ENCODE results near the gene BANF2.

Gene BANF2

GRCh38 chr20:17722493-17723300 lies 22.9 kb downstream of the BANF2 start:
- no peak for DNase-seq
- ATAC-seq = no peak
- H3K27ac Mint-ChIP-seq = no peak overlapping the region
- no peaks in the 10 kb centered on the region for H3K9me3 Mint-ChIP-seq
- H3K4me1 Mint-ChIP-seq = no peaks in the 10 kb centered on the region
- H3K36me3 Mint-ChIP-seq (ENCODE audit: low read depth) = no peaks in the 10 kb centered on the region
- H3K4me3 Mint-ChIP-seq = no peak overlapping the region
- peaks cover 8% of the 10 kb centered on the region for H3K27me3 Mint-ChIP-seq

DNA sequence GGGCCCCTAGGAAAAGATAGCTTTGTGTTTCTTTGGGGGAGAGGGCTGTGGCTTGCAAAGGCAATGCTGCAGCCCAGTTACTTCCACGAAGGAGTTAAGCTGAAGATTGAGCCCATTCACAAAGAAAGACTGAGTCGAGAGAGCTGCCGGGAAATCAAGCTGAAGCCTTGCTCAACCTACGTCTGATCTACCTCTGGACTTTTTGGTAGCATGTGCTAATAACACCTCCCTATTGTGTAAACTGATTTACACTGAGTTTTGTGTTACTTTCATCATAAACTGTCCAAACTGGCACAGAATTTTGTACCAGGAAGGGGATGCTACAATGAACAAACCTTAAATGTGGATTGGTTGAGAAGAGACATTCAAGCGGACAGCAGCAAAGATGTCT lies 23.5 kb downstream of the BANF2 start:
- H3K27me3 Mint-ChIP-seq = peaks cover 8% of the 10 kb centered on the region
- H3K36me3 Mint-ChIP-seq (ENCODE audit: low read depth) = no peaks in the 10 kb centered on the region
- no peak overlapping the region for H3K4me3 Mint-ChIP-seq
- no peak overlapping the region for H3K27ac Mint-ChIP-seq
- DNase-seq (no peak), ATAC-seq (no peak)
- no peaks in the 10 kb centered on the region for H3K9me3 Mint-ChIP-seq
- H3K4me1 Mint-ChIP-seq = no peaks in the 10 kb centered on the region

DNA sequence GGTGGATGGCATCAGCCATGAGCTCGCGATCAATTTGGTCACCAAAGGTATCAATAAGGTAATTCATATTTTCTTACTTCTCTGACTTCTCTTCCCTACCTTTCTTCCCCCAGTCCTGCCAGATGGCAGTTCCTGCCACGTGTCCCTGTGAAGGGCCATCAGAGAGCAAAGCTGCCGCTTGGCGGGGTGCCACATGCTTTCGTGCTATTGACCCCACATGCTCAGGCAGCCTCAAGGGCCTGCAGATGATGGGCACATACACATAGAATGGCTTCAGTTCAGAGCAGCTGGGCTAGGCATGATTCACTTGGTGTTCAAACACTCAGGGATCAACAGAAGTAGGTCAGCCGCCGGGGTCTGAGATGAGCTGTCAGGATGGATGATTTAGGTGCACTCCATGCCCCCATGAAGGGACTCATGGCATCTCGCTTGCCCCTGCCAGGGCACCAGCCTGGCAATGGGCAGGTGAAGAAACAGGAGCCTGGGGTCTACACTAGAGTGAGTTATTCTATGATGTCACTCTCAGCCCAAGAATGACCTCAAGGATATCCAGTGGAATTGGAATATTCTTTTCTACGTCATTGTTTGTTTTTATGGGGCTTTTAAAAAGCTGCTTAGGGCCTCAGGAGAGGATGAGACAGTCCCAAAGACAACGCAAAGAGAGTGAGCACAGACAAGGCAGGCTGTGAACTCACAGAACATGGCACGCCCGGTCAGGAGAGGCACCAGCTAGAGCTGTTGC lies 25.5 kb downstream of the BANF2 start:
- no peaks in the 10 kb centered on the region for H3K4me1 Mint-ChIP-seq

DNA sequence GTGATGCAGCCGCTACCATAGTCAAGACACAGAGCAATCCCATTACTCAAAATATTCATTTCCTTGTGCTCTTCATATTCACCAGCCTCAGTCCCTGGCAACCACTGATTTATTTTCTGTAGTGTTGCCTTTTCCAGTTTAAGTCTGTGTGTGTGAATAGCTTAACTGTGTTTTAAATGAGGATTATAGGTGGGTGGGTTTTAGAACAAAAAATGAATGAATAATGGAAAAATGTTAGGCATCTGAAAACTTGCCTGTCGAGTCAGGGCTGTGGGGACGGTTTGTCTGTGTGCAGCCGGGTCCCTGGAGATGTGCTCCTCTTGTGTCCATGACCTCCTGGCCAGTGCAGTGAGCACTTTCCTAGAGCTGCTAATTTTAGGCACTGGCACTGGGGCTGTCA lies 27.1 kb downstream of the BANF2 start:
- Mint-ChIP-seq H3K4me1 (no peaks in the 10 kb centered on the region), H3K9me3 (no peaks in the 10 kb centered on the region), H3K27me3 (peaks cover 12% of the 10 kb centered on the region), H3K27ac (no peak overlapping the region), H3K36me3 (ENCODE audit: low read depth) (no peaks in the 10 kb centered on the region), H3K4me3 (no peak overlapping the region)
- ATAC-seq = no peak
- DNase-seq = no peak

More for the DNA sequence above, 25.5 kb downstream of the BANF2 start:
- ATAC-seq = no peak
- no peak for DNase-seq
- no peaks in the 10 kb centered on the region for H3K9me3 Mint-ChIP-seq
- no peaks in the 10 kb centered on the region for H3K36me3 Mint-ChIP-seq (ENCODE audit: low read depth)
- H3K27me3 Mint-ChIP-seq = peaks cover 10% of the 10 kb centered on the region
- H3K27ac Mint-ChIP-seq = no peak overlapping the region
- no peak overlapping the region for H3K4me3 Mint-ChIP-seq

- Mint-ChIP-seq H3K27ac (no peak overlapping the region), H3K27me3 (peaks cover 12% of the 10 kb centered on the region), H3K36me3 (ENCODE audit: low read depth) (no peaks in the 10 kb centered on the region), H3K4me1 (no peaks in the 10 kb centered on the region), H3K4me3 (no peak overlapping the region), H3K9me3 (no peaks in the 10 kb centered on the region)
- DNase-seq (no peak), ATAC-seq (no peak)
Observed at GRCh38 chr20:17727351-17727750, 27.6 kb downstream of the BANF2 start.

DNA sequence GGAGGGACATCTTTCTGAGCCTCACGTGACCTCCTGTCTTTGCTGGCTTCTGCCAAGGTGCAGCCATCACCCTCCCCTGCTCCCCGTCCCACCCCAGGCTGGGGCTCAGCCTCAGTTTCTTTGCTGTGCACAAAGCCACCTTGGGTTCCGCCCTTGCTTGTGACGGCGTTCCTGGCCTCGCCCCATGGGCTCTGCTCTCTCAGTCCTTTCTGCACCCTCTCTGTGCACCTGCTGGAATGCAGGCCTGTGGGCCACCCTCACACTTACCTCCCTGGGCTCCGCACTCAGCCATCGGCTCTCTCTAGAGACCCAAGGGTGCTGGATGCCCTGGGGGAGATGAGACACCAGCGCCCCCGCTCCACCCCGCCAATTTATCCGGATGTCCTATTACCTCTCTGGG lies 28.3 kb downstream of the BANF2 start:
- ATAC-seq = no peak

DNA sequence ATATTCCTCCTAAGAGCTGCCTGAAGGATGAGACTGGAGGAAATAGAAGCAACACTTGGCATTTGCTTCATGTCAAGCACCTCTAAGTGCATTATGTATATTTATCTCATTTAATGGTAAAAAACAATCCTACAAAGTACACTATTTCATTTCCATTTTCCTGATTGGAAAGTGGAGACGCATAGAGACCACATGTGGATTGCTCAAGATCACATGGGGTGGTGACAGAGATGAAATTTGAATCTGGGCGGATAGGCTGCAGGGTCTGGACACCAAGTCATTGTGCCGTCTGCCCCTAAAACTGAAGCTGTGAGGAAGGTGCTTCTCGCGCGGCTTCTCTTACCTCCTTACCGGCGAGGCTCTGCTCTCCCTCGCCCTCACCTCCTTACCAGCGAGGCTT lies 30.3 kb downstream of the BANF2 start:
- peaks cover 4% of the 10 kb centered on the region for H3K27me3 Mint-ChIP-seq
- H3K36me3 Mint-ChIP-seq (ENCODE audit: low read depth) = no peaks in the 10 kb centered on the region
- H3K27ac Mint-ChIP-seq = no peak overlapping the region
- H3K4me1 Mint-ChIP-seq = no peaks in the 10 kb centered on the region
- no peaks in the 10 kb centered on the region for H3K9me3 Mint-ChIP-seq
- H3K4me3 Mint-ChIP-seq = no peak overlapping the region
- ATAC-seq = no peak
- DNase-seq = no peak

More for the DNA sequence above, 28.3 kb downstream of the BANF2 start:
- H3K4me1 Mint-ChIP-seq = no peaks in the 10 kb centered on the region
- no peak overlapping the region for H3K27ac Mint-ChIP-seq
- H3K4me3 Mint-ChIP-seq = no peak overlapping the region
- H3K27me3 Mint-ChIP-seq = peaks cover 9% of the 10 kb centered on the region
- DNase-seq = no peak
- no peaks in the 10 kb centered on the region for H3K9me3 Mint-ChIP-seq
- no peaks in the 10 kb centered on the region for H3K36me3 Mint-ChIP-seq (ENCODE audit: low read depth)

DNA sequence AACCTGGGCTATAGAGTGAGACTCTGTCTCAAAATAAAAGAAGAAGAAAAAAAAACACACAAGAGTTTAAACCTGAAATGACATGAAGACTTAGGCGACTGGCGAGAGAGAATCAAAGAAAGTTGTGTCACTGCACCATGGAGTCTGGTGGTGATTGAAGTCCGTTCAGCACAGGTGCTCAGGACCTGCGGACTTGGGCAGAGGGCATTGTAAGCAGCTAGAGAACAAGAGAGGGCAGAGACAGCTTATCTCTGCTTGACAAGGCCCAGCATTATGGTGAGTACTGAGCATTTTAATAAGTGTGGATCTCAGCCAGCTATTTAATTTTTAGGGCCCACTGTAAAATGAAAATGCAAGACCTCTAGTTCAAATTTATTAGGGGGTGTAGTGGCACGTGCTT lies 31.5 kb downstream of the BANF2 start:
- Mint-ChIP-seq H3K36me3 (ENCODE audit: low read depth) (no peaks in the 10 kb centered on the region), H3K4me1 (peaks cover under 1% of the 10 kb centered on the region)
- no peak for ATAC-seq

GRCh38 chr20:17732907-17733521 lies 33.2 kb downstream of the BANF2 start:
- Mint-ChIP-seq H3K4me3 (no peak overlapping the region), H3K36me3 (ENCODE audit: low read depth) (no peaks in the 10 kb centered on the region), H3K4me1 (peaks cover 2% of the 10 kb centered on the region), H3K27me3 (peaks cover 4% of the 10 kb centered on the region), H3K27ac (no peak overlapping the region), H3K9me3 (peaks cover 6% of the 10 kb centered on the region)
- DNase-seq (no peak), ATAC-seq (no peak)

More for the DNA sequence above, 31.5 kb downstream of the BANF2 start:
- Mint-ChIP-seq H3K27ac (no peak overlapping the region), H3K4me3 (no peak overlapping the region), H3K27me3 (peaks cover 4% of the 10 kb centered on the region), H3K9me3 (peaks cover 2% of the 10 kb centered on the region)
- no peak for DNase-seq

DNA sequence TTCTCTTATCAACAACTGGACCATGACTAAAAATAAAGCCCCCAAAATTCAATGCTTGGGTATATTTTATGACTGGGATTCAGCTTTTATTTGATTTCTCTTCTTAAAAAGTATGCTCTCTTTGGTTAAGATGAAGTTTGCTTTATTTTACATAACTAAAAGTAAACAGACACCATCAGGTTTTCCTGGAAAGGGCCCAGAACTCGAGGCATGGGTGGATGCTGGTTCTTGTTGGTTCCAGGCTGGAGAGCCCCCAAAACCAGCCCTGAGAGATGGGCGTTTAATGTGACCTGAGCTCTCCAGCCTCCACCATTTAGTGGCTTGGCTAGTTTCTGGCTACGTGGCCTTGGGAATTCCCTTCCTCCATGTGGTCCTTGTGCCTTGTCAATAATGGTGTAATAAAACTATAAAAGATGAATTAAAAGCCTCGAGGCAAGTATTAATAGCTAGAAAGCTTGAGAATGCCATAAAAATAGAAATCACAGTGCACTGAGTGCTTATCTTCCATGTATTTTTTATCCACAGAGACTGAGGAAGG lies 34.1 kb downstream of the BANF2 start:
- H3K27ac Mint-ChIP-seq = no peak overlapping the region
- no peak overlapping the region for H3K4me3 Mint-ChIP-seq
- peaks cover 10% of the 10 kb centered on the region for H3K9me3 Mint-ChIP-seq
- peaks cover 4% of the 10 kb centered on the region for H3K27me3 Mint-ChIP-seq
- DNase-seq (no peak), ATAC-seq (no peak)
- peaks cover 2% of the 10 kb centered on the region for H3K4me1 Mint-ChIP-seq
- H3K36me3 Mint-ChIP-seq (ENCODE audit: low read depth) = no peaks in the 10 kb centered on the region

DNA sequence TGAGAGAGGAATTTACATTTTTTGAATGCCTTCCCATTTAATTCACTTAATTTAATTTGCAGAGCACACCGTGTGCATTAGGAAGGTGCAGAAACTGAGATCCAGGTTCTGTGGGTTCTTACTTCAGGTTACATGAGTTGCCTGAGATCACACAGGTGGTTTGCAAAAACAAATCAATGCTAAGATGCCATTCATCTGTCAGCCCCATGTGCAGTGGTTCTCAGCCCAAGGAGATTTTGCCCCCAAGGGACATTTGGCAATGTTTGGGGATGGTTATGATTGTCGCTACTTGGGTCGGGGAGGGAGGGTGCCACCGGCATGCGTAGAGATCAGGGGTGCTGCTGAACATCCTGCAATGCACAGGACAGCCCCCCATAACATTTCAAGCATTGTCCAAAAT lies 34.6 kb downstream of the BANF2 start:
- peaks cover 2% of the 10 kb centered on the region for H3K4me1 Mint-ChIP-seq
- peaks cover 10% of the 10 kb centered on the region for H3K9me3 Mint-ChIP-seq
- no peak overlapping the region for H3K27ac Mint-ChIP-seq
- no peak overlapping the region for H3K4me3 Mint-ChIP-seq
- H3K27me3 Mint-ChIP-seq = peaks cover 1% of the 10 kb centered on the region
- no peak for ATAC-seq
- no peak for DNase-seq
- no peaks in the 10 kb centered on the region for H3K36me3 Mint-ChIP-seq (ENCODE audit: low read depth)

GRCh38 chr20:17735206-17735804 lies 35.5 kb downstream of the BANF2 start:
- no peaks in the 10 kb centered on the region for H3K36me3 Mint-ChIP-seq (ENCODE audit: low read depth)
- H3K4me3 Mint-ChIP-seq = no peak overlapping the region
- no peak for ATAC-seq
- H3K27me3 Mint-ChIP-seq = peaks cover 1% of the 10 kb centered on the region
- DNase-seq = no peak
- peaks cover 2% of the 10 kb centered on the region for H3K4me1 Mint-ChIP-seq
- H3K9me3 Mint-ChIP-seq = peaks cover 10% of the 10 kb centered on the region
- H3K27ac Mint-ChIP-seq = no peak overlapping the region

GRCh38 chr20:17735959-17736621 lies 36.3 kb downstream of the BANF2 start:
- Mint-ChIP-seq H3K27me3 (peaks cover 4% of the 10 kb centered on the region), H3K27ac (no peak overlapping the region), H3K4me3 (no peak overlapping the region), H3K36me3 (ENCODE audit: low read depth) (no peaks in the 10 kb centered on the region), H3K4me1 (peaks cover 2% of the 10 kb centered on the region), H3K9me3 (peaks cover 10% of the 10 kb centered on the region)
- ATAC-seq = no peak
- DNase-seq = no peak

DNA sequence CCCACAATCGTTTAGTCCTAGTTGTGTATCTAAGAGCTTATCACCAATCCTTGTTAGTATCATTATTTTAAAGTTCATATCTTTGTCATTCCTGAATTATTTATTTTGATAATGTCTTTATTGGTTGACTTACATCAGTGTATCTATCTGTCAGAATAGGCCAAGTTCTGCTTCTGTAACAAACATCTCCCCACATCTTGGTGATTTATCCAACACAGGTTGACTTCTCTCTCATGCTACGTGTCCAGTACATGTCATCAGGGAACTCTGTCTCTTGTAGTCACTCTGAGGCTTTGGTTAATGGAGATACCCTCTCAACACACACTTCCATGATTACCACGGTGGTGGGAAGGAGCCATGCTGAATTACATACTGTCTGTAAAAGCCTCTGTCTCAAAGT lies 38.4 kb downstream of the BANF2 start:
- Mint-ChIP-seq H3K9me3 (peaks cover 10% of the 10 kb centered on the region), H3K36me3 (ENCODE audit: low read depth) (no peaks in the 10 kb centered on the region), H3K4me3 (no peak overlapping the region), H3K27ac (no peak overlapping the region), H3K4me1 (peaks cover 2% of the 10 kb centered on the region), H3K27me3 (peaks cover 2% of the 10 kb centered on the region)
- ATAC-seq (no peak), DNase-seq (no peak)

Data from activated naive CD8-positive, alpha-beta T cell treated with anti-CD3 and anti-CD28 coated beads, Interleukin-2, amount 50 U/mL, for 24 hours (primary cell).